Liver (tissue), 3 donors: Measurements from ENCODE around the gene LAMTOR4.

Experiments used
- RAD21 ChIP-seq, 2 donors: IDR thresholded peaks; 2 replicates each; pipeline ENCODE4 v1.6.1; 2016; ENCODE audit warnings: antibody characterized with exemption in 2 of 2, mild to moderate bottlenecking in 2 of 2
- RXRA ChIP-seq, 2 donors: IDR thresholded peaks; 2 replicates each; pipeline ENCODE4 v1.6.1; 2017 to 2018; ENCODE audit warnings: antibody characterized with exemption in 2 of 2, mild to moderate bottlenecking in 1 of 2
- SP1 ChIP-seq: IDR thresholded peaks from 2 replicates; pipeline ENCODE4 v1.6.1; 2018; ENCODE audit warnings: antibody characterized with exemption, mild to moderate bottlenecking
- TAF1 ChIP-seq: conservative IDR thresholded peaks from 2 replicates; pipeline ENCODE4 v1.6.1; 2016; ENCODE audit warnings: antibody characterized with exemption, mild to moderate bottlenecking
- TF ChIP-seq, protein P1 (sequence below): fragments of 150-350 bp; IDR thresholded peaks from 2 replicates; pipeline ENCODE4 v1.5.1; 2017; ENCODE audit warnings: improper control_type of control experiment, low read depth, low read length; ENCODE audit not compliant: missing input control
- donor health status: healthy.
- donor health status: healthy.

DNA sequence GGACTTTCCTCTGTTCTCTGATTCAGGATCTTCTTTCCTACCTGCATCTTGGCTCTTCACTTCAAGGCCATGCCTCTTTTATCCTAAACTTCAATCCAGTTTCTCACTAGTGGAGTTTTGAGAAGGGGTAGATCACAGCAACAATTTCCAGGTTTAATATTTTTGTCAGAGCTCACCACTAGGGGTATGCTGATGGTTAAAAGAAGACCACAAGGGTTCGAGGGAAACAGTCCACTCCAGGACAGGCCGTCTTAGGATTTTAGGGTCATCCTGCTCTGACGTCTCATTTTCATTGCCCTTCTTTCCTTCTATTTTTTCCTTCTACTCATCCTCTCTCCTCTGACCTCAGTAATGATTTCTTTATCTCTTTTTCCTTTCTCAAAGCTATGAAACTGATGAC, 40.3 kb downstream of the LAMTOR4 start:
- no peak for TF ChIP-seq SP1
- TF ChIP-seq RAD21 (IDR thresholded peaks at IDR 0.05), result no peak
- TF ChIP-seq, protein P1, sequence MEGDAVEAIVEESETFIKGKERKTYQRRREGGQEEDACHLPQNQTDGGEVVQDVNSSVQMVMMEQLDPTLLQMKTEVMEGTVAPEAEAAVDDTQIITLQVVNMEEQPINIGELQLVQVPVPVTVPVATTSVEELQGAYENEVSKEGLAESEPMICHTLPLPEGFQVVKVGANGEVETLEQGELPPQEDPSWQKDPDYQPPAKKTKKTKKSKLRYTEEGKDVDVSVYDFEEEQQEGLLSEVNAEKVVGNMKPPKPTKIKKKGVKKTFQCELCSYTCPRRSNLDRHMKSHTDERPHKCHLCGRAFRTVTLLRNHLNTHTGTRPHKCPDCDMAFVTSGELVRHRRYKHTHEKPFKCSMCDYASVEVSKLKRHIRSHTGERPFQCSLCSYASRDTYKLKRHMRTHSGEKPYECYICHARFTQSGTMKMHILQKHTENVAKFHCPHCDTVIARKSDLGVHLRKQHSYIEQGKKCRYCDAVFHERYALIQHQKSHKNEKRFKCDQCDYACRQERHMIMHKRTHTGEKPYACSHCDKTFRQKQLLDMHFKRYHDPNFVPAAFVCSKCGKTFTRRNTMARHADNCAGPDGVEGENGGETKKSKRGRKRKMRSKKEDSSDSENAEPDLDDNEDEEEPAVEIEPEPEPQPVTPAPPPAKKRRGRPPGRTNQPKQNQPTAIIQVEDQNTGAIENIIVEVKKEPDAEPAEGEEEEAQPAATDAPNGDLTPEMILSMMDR, result no peak
- TF ChIP-seq TAF1, result no peak
- TF ChIP-seq RXRA (IDR thresholded peaks at IDR 0.05), result no peak
